CD4-positive, alpha-beta T cell treated with Interleukin-15 for 4 hours (primary cell): Measurements from ENCODE around the gene TECTB.

Experiments used
- DNase-seq: peaks from one replicate; pipeline ENCODE4 v3.0.0-alpha.2; 2020; ENCODE audit warnings: low spot score

The TECTB gene

GRCh38 chr10:112311481-112311880, 28.3 kb downstream of the TECTB start:
- no peak for DNase-seq

- no peak for DNase-seq
Measured at GRCh38 chr10:112313234-112313633, 30.0 kb downstream of the TECTB start.

GRCh38 chr10:112313911-112314310, 30.7 kb downstream of the TECTB start:
- no peak for DNase-seq

DNA sequence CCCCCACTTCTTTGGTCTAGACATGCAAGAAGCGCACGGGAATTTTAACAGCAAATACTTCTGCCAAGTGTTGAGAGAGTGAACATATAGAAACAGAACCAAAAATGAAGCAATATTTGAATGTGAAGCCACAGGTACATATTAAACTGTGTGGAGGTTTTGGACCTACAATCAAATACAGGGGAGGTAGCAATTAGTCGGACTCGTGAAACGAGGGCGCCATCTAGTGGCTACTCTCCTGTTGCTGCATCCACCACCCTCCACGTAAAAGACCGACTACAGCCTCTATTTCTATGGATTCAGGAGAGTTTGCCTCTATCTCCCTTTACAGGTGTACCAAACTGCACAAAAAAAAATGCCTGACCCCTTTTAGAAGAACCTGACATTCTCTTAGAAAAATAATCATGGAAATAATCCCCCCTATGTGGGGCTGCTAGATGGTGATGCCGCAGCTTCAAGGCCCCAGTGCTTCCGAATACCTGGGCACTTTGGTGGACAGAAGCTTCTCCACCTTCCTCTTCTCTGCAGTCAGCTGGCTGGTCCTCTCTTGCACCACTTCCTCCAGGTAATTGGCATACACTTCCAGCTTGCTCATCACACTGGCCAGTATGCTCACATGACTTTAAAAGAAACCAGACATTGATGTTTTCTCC, 31.7 kb downstream of the TECTB start:
- peak; percentile 67 for DNase-seq

- DNase-seq: no peak
Measured at GRCh38 chr10:112327678-112328077, 44.5 kb downstream of the TECTB start.

- DNase-seq: no peak
Measured at GRCh38 chr10:112330162-112330561, 47.0 kb downstream of the TECTB start.

GRCh38 chr10:112330607-112331160, 47.5 kb downstream of the TECTB start:
- no peak for DNase-seq

GRCh38 chr10:112332022-112332421, 48.8 kb downstream of the TECTB start:
- no peak for DNase-seq

DNA sequence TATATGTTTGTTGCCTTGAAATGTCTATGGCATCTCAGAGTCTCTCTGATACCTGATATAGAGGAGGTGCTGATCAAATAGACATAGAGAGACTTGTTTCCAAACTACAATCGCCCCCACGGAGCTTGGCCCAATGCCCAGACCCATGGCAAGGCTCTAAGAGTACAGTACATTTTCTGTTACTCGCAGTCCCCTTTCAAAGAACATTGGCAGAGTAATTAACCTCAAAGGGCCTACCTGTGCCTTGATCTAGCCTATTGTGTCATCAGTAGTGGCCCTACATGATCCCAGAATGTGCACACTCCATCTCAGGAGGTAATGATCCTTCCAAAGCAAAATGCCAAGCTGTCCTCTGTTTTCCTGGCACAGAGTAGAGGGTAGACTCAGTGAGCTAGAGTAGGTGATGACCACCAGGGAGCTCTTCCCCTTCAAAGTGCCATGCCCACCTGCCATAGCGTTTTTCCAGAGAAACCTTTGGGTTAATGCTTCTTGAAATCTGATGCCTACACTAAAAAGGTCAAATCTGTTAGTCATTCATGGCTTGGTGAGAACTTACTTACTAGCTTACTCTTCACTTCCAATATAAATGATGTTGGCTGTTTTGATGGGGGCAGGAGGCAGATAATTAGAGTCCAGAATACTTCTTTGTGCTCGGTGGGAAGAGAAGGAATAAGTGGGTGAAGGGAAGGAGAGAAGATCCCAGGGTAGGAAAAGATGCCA, 49.5 kb downstream of the TECTB start:
- DNase-seq: no peak

GRCh38 chr10:112333452-112333851, 50.3 kb downstream of the TECTB start:
- DNase-seq: no peak

DNA sequence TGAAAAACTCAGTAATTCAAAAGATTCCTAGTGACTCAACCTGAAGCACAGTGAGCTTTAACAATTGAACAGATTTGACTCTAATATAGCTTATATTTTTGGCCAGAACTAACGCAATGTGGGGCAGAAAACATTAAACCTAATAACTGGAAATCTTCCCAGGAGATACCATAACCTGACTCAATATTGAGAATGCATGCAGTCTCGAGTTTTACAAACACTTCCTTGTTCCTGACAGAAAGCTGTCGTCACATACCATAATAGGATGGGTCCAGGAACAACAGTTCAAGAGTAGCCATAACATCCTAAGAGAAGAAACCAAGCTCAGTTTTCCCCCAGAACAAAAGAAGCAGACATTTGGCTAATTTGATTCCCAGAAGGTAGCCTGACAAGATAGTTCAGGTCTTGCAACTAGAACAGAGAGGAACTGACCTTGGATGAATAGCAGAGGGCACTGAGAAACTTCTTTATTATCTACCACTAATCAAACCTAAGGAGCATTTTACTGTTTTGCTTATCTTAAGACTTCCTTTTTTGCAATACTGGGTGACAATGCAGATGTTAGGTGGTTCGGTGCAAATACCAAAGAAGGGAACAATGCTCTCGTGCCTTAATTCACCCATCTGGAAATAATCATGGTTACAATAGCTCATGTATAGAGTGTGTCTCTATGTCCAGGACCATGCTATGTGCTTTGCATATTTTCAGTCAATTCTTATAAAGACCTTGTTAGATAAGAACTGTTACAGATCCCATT, 52.1 kb downstream of the TECTB start:
- DNase-seq: no peak

DNA sequence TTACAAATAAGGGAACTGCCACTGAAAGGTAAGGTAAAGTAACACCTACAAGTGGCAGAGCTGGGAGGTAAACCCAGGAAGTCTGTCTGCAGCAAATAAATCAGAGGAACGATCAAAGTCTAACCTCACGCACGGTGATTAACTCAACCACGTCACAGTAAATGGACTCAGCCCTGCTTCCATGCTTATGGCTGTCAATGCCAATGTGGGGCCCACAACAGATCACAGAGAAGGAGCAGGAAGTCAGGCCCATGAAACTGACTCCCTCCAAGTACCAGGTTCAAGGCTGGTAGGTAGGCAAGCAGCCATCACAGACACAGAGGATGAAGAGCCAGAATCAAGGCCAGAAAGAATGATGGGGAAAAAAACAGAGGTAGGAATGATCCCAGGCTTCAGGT, 52.7 kb downstream of the TECTB start:
- DNase-seq: no peak

DNA sequence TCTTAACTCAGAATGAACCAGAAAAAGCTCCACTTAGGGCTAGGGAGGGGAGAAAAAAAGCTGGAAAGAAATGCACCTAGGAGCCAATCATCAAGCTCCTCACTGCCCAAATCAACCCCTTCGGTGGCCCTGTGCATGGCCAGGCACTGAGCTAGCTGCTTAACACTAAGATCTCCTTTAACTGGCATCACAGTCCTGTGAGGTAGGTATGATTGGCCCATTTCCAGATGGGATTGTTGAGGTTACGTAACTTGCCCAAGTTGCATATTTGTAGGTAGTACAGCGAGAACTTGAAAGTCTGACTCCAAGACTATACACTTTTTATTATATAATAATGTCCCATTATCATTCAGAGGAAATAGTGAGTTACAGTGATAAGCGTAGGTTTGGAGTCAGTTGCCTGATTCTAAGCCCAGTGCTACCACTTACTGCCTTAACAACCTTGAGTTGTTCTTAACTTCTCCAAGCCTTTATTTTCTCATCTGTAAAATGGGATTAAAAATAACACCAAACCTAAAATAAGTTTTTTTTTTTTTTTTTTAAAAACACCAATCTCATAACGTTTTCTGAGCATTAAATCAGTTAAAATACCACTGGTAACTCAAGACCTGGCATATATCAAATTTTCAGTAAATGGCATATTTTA, 53.5 kb downstream of the TECTB start:
- no peak for DNase-seq

DNA sequence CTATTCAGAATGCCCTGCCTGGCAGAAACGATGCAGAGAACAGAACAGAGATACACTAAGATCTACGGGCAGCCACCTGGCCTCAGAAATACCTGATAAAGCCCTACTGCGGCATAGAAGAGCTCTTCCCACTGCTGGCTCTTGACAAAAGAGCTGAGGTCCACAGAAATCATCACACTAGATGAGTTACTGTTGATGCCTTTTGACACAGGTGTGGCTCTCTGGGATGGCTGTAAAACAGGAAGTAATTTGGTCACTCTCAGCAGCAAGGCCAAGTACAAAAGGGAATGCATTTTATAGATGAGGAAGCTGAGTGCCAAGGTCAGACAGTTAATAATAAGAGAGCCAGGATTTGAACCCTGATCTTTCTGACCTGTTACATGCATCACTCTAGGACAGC, 55.8 kb downstream of the TECTB start:
- DNase-seq: no peak

DNA sequence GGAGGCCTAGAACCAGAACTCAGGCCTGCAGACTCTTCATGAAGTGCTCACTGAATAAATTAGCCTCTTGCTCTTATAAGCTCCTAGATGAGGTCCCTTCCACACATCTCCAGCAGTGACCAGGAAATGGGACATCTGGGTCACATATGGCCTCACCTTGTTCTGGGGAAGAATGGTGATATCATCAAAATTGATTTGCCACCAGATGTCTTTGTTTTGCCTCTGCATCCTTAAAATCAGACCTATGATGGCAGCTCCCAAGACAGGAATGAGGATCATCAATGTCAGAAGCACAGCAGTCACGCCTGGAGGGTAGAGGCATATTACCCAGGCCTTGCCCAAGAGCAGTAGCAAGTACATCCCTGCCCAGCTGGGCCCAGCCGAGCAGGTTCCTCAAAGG, 57.4 kb downstream of the TECTB start:
- DNase-seq: no peak

- no peak for DNase-seq
Measured at GRCh38 chr10:112343056-112343806, 60.0 kb downstream of the TECTB start.

DNA sequence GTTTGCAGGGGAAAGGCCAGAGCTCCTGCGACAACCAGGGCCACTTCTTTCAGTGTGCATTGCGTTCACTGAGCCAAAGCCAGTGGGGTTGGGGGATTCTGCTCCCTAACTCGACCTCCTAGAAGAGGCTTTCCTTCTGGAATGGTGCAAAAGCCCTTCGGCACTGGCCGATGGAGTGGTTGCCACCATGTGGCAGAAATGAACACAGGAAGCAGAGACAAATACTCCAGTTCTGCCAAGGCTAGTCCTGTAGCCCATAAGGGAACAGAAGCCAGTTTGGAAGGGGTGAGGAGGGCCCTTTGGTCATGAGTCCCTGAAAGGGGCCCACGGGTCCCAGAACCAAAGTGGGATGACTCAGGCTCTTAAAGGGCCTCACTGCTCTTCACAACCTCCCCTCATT, 61.1 kb downstream of the TECTB start:
- no peak for DNase-seq

DNA sequence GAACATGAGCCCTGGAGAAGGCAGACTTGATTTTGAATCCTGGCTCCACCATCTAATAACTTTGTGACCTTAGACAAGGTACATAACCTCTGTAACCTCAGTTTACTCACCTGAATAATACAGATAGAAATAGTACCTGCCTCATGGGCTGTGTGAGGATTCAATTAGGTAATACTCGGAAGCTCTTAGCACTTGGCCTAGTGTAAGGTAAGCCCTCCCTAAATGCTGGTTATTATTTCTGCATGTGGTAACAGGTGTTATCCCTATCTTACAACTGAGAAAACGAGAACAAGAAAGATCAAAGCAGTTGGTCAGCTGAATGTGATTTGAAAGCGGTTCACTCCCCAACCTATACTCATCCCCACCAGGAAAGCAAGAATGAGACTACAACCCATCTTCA, 62.0 kb downstream of the TECTB start:
- DNase-seq: no peak

GRCh38 chr10:112345743-112346142, 62.5 kb downstream of the TECTB start:
- no peak for DNase-seq

DNA sequence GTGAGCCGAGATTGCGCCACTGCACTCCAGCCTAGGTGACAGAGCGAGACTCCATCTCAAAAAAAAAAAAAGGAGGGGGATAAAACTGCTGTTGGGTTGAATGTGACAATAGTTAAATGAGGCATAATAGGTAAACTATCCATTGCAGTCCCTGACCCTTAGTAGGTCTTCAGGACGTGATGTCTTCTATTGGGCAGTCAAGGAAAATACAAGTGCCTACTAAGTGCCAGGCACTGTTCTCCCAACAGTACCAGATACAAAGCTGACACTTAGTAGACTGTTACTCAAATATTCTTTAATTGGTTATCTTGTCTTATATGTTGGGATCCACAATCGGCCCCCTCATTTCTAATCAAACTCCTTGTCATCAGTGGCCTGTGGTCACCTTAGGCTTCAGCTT, 63.6 kb downstream of the TECTB start:
- DNase-seq: no peak
